OCI-LY7 (cell line): Measurements from ENCODE around the gene CACNA1B.

ENCODE experiments used
- CTCF ChIP-seq: fragments of 200-600 bp; sonication (generic); conservative IDR thresholded peaks from 2 replicates; pipeline ENCODE4 v1.5.1; 2014; ENCODE audit warnings: mild to moderate bottlenecking, antibody characterized with exemption, low read length, moderate library complexity, mixed read lengths
- EZH2phosphoT487 ChIP-seq: fragments of 200-600 bp; sonication (generic); IDR thresholded peaks from 2 replicates; pipeline ENCODE4 v1.6.1; 2018; ENCODE audit warnings: low read depth, borderline replicate concordance, mild to moderate bottlenecking, mixed run types, antibody characterized with exemption, low read length, moderate library complexity, mixed read lengths

GRCh38 chr9:138020120-138020794 is 142.7 kb downstream of the CACNA1B start:
- TF ChIP-seq CTCF = no peak
- no peak for TF ChIP-seq EZH2phosphoT487
